ENCODE data around the gene STK32C.

The STK32C gene

GRCh38 chr10:132192076-132192975 lies 115.4 kb downstream of the STK32C start:
- TF ChIP-seq SPI1 (IDR thresholded peaks at IDR 0.05; ENCODE audit: borderline replicate concordance, low read depth) (no peak), REST (IDR thresholded peaks at IDR 0.05; ENCODE audit: insufficient replicate concordance, low read depth) (no peak), POLR2AphosphoS5 (IDR thresholded peaks at IDR 0.05; ENCODE audit: low read depth) (no peak), CTCF (IDR thresholded peaks at IDR 0.05; ENCODE audit: insufficient read depth, low read length) (no peak), GABPA (IDR thresholded peaks at IDR 0.05; ENCODE audit: low read depth) (no peak)
- Histone ChIP-seq H3K27me3 (ENCODE audit: insufficient read depth, poor library complexity, severe bottlenecking) (peaks cover 17% of the 10 kb centered on the region), H3K4me3 (replicated peaks; ENCODE audit: insufficient read depth, low read length) (no peak overlapping the region), H3K27ac (replicated peaks) (no peak overlapping the region)
- no peak for DNase-seq (ENCODE audit: low read depth in 1 of 2, low spot score in 1 of 2)

GRCh38 chr10:132189810-132190422 lies 117.8 kb downstream of the STK32C start:
- TF ChIP-seq GABPA (IDR thresholded peaks at IDR 0.05; ENCODE audit: low read depth): no peak
- TF ChIP-seq SPI1 (IDR thresholded peaks at IDR 0.05; ENCODE audit: borderline replicate concordance, low read depth): no peak
- TF ChIP-seq POLR2AphosphoS5 (IDR thresholded peaks at IDR 0.05; ENCODE audit: low read depth): no peak
- no peak for TF ChIP-seq REST (IDR thresholded peaks at IDR 0.05; ENCODE audit: insufficient replicate concordance, low read depth)
- no peak for TF ChIP-seq CTCF (IDR thresholded peaks at IDR 0.05; ENCODE audit: insufficient read depth, low read length)
- H3K4me3 ChIP-seq (replicated peaks; ENCODE audit: insufficient read depth, low read length): no peak overlapping the region
- no peak overlapping the region for H3K27ac ChIP-seq (replicated peaks)
- peaks cover 30% of the 10 kb centered on the region for H3K27me3 ChIP-seq (ENCODE audit: insufficient read depth, poor library complexity, severe bottlenecking)
- no peak for DNase-seq (ENCODE audit: low read depth in 1 of 2, low spot score in 1 of 2)

- peaks cover 38% of the 10 kb centered on the region for H3K27me3 ChIP-seq (ENCODE audit: insufficient read depth, poor library complexity, severe bottlenecking)
- no peak overlapping the region for H3K4me3 ChIP-seq (replicated peaks; ENCODE audit: insufficient read depth, low read length)
- no peak overlapping the region for H3K27ac ChIP-seq (replicated peaks)
- no peak for TF ChIP-seq CTCF (IDR thresholded peaks at IDR 0.05; ENCODE audit: insufficient read depth, low read length)
- TF ChIP-seq GABPA (IDR thresholded peaks at IDR 0.05; ENCODE audit: low read depth): no peak
- TF ChIP-seq SPI1 (IDR thresholded peaks at IDR 0.05; ENCODE audit: borderline replicate concordance, low read depth): no peak
- no peak for TF ChIP-seq POLR2AphosphoS5 (IDR thresholded peaks at IDR 0.05; ENCODE audit: low read depth)
- no peak for TF ChIP-seq REST (IDR thresholded peaks at IDR 0.05; ENCODE audit: insufficient replicate concordance, low read depth)
- no peak for DNase-seq (ENCODE audit: low read depth in 1 of 2, low spot score in 1 of 2)
Observed at GRCh38 chr10:132189016-132189415, 118.7 kb downstream of the STK32C start.
